Duodenal mucosa (tissue), 2 donors: ENCODE results near the gene NPSR1.
"Not testable (repeated sequence)": the region's sequence is repeated elsewhere in the genome, so short reads cannot be mapped to it uniquely, and the experiment has no call there.

Experiments used
- H3K27ac ChIP-seq: one replicate; pipeline ENCODE4 v1.7.0; 2013; ENCODE audit warnings: low read depth, low read length
- H3K27me3 ChIP-seq, 2 donors: one replicate each; pipeline ENCODE4 v1.7.0; 2013; ENCODE audit warnings: low read length in 2 of 2, control low read depth in 1 of 2; ENCODE audit not compliant: insufficient read depth in 2 of 2, control insufficient read depth in 1 of 2
- H3K36me3 ChIP-seq, 2 donors: one replicate each; pipeline ENCODE4 v1.7.0; 2013; ENCODE audit warnings: low read length in 2 of 2, control low read depth in 1 of 2; ENCODE audit not compliant: insufficient read depth in 2 of 2, control insufficient read depth in 1 of 2
- H3K4me1 ChIP-seq, 2 donors: one replicate each; pipeline ENCODE4 v1.7.0; 2013; ENCODE audit warnings: low read length in 2 of 2, control low read depth in 1 of 2; ENCODE audit not compliant: insufficient read depth in 2 of 2, control insufficient read depth in 1 of 2
- H3K4me3 ChIP-seq, 2 donors: one replicate each; pipeline ENCODE4 v1.7.0; 2013; ENCODE audit warnings: low read length in 2 of 2, low read depth in 1 of 2
- H3K9ac ChIP-seq, 2 donors: one replicate each; pipeline ENCODE4 v1.7.0; 2013; ENCODE audit warnings: low read length in 2 of 2, low read depth in 1 of 2
- H3K9me3 ChIP-seq, 2 donors: one replicate each; pipeline ENCODE4 v1.7.0; 2013; ENCODE audit warnings: low read length in 2 of 2, control low read depth in 1 of 2; ENCODE audit not compliant: control insufficient read depth in 1 of 2

The NPSR1 gene

GRCh38 chr7:34850681-34851080, 192.7 kb downstream of the NPSR1 start:
- H3K9me3 ChIP-seq: no peaks in the 10 kb centered on the region
- H3K36me3 ChIP-seq: no peaks in the 10 kb centered on the region

GRCh38 chr7:34851431-34851830, 193.4 kb downstream of the NPSR1 start:
- H3K4me1 ChIP-seq: no peaks in the 10 kb centered on the region
- H3K4me3 ChIP-seq: no peak overlapping the region
- no peaks in the 10 kb centered on the region for H3K9me3 ChIP-seq
- no peak overlapping the region for H3K27ac ChIP-seq
- no peak overlapping the region for H3K9ac ChIP-seq
- no peaks in the 10 kb centered on the region for H3K36me3 ChIP-seq
- no peaks in the 10 kb centered on the region for H3K27me3 ChIP-seq

More at GRCh38 chr7:34850681-34851080, 192.7 kb downstream of the NPSR1 start:
- Histone ChIP-seq H3K4me1 (no peaks in the 10 kb centered on the region), H3K4me3 (no peak overlapping the region), H3K9ac (no peak overlapping the region), H3K27ac (no peak overlapping the region), H3K27me3 (no peaks in the 10 kb centered on the region)

- H3K27ac ChIP-seq, H3K9ac ChIP-seq, H3K4me3 ChIP-seq, H3K27me3 ChIP-seq, H3K36me3 ChIP-seq, H3K9me3 ChIP-seq, H3K4me1 ChIP-seq: not testable (repeated sequence)
These were observed 200.4 kb downstream of the NPSR1 start for GRCh38 chr7:34858444-34858843.

- H3K4me1 ChIP-seq, H3K36me3 ChIP-seq, H3K9me3 ChIP-seq, H3K4me3 ChIP-seq, H3K27me3 ChIP-seq, H3K27ac ChIP-seq, H3K9ac ChIP-seq: not testable (repeated sequence)
These were observed 201.3 kb downstream of the NPSR1 start for GRCh38 chr7:34859281-34859680.

GRCh38 chr7:34866222-34866621, 208.2 kb downstream of the NPSR1 start:
- H3K9me3 ChIP-seq, H3K4me3 ChIP-seq, H3K27ac ChIP-seq, H3K36me3 ChIP-seq, H3K9ac ChIP-seq, H3K27me3 ChIP-seq, H3K4me1 ChIP-seq: not testable (repeated sequence)

GRCh38 chr7:34867341-34867740, 209.3 kb downstream of the NPSR1 start:
- not testable (repeated sequence) for H3K4me1 ChIP-seq, H3K27me3 ChIP-seq, H3K4me3 ChIP-seq, H3K36me3 ChIP-seq, H3K27ac ChIP-seq, H3K9ac ChIP-seq, H3K9me3 ChIP-seq

- H3K27me3 ChIP-seq, H3K27ac ChIP-seq, H3K9me3 ChIP-seq, H3K4me3 ChIP-seq, H3K36me3 ChIP-seq, H3K9ac ChIP-seq, H3K4me1 ChIP-seq: not testable (repeated sequence)
These were observed 210.6 kb downstream of the NPSR1 start for GRCh38 chr7:34868602-34869001.

- no peak overlapping the region for H3K4me3 ChIP-seq
- no peak overlapping the region for H3K27ac ChIP-seq
- no peaks in the 10 kb centered on the region for H3K9me3 ChIP-seq
- H3K36me3 ChIP-seq: no peaks in the 10 kb centered on the region
- H3K9ac ChIP-seq: no peak overlapping the region
- no peaks in the 10 kb centered on the region for H3K27me3 ChIP-seq
- no peaks in the 10 kb centered on the region for H3K4me1 ChIP-seq
These were observed 211.0 kb downstream of the NPSR1 start for GRCh38 chr7:34869057-34869456.

GRCh38 chr7:34870041-34870440, 212.0 kb downstream of the NPSR1 start:
- H3K27ac ChIP-seq, H3K27me3 ChIP-seq, H3K4me1 ChIP-seq, H3K9ac ChIP-seq, H3K9me3 ChIP-seq, H3K36me3 ChIP-seq, H3K4me3 ChIP-seq: not testable (repeated sequence)

GRCh38 chr7:34874329-34874728, 216.3 kb downstream of the NPSR1 start:
- H3K27ac ChIP-seq, H3K27me3 ChIP-seq, H3K4me1 ChIP-seq: not testable (repeated sequence)

GRCh38 chr7:34875481-34875880, 217.5 kb downstream of the NPSR1 start:
- H3K9ac ChIP-seq: no peak overlapping the region
- no peaks in the 10 kb centered on the region for H3K27me3 ChIP-seq
- no peaks in the 10 kb centered on the region for H3K4me1 ChIP-seq
- H3K27ac ChIP-seq: no peak overlapping the region
- H3K9me3 ChIP-seq: no peaks in the 10 kb centered on the region
- no peak overlapping the region for H3K4me3 ChIP-seq
- H3K36me3 ChIP-seq: no peaks in the 10 kb centered on the region

More at GRCh38 chr7:34874329-34874728, 216.3 kb downstream of the NPSR1 start:
- not testable (repeated sequence) for H3K9me3 ChIP-seq, H3K9ac ChIP-seq, H3K4me3 ChIP-seq, H3K36me3 ChIP-seq
